HG03460 (cell line): Measurements from ENCODE around the gene CMKLR1.

ENCODE experiments used
- ATAC-seq: cut with Tn5 transposase; IDR thresholded peaks from one replicate; pipeline ENCODE4 v1.9.1; 2021; ENCODE audit not compliant: unreplicated experiment

CMKLR1 gene

DNA sequence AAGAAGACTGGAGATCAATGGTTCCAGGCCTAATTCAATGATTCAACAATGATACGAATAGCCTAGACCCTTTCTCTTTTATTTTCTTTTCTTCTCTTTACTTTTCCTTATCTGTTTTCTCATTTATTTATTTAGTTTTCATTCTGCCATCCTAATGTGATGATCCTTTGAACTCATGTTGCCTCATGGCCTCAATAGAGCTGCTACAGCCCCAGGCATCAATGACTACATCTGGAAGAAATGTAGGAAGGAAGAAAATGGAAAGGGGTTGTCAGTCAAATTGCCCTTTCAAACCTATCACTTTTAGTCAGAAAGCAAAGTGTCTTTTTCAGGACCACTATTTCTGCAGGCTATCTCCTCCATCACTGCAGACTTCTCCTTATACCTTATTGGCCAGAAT lies 69.9 kb downstream of the CMKLR1 start:
- ATAC-seq: no peak

- no peak for ATAC-seq
These were observed 70.7 kb downstream of the CMKLR1 start for GRCh38 chr12:108268397-108268796.

GRCh38 chr12:108267450-108267849 lies 71.7 kb downstream of the CMKLR1 start:
- no peak for ATAC-seq

DNA sequence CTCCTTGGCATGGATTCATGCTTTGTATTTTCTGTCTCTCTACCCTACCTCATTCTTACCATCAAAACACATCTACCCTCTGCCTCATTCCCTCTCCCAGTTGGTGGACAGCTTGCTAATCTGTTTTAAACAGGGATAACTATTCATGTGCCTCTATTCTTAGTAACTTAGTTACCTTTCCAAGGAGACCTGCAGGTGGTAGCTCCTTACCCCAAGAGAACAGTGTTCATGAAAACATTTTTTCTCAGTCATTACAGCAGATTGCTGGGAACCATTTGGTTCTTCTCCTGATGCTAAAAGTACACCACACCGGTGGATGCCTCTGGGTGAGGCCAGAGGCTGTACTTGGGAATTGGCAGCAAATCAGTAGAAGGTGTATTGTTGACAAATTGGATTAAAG lies 73.0 kb downstream of the CMKLR1 start:
- ATAC-seq: no peak

DNA sequence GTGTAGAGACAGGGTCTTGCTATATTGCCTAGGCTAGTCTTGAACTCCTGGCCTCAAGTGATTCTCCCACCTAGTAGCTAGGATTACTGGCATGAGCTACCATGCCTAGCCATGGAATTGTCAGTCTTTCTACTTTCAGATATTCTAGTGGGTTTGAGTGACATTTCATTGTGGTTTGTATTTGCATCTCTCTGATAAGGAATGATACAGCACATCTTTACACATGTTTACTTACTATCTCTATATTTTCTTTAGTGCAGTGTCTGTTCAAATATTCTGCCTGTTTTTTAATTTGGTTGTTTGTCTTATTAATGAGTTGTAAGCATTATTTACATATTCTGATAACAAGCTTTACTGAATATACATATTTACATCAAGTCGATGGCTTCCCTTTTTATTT lies 73.6 kb downstream of the CMKLR1 start:
- no peak for ATAC-seq

- ATAC-seq: no peak
These were observed 78.1 kb downstream of the CMKLR1 start for GRCh38 chr12:108260969-108261368.

GRCh38 chr12:108260039-108260438 lies 79.1 kb downstream of the CMKLR1 start:
- no peak for ATAC-seq

GRCh38 chr12:108257610-108258106 lies 81.5 kb downstream of the CMKLR1 start:
- ATAC-seq: no peak

- ATAC-seq: no peak
These were observed 82.1 kb downstream of the CMKLR1 start for GRCh38 chr12:108257004-108257403.

GRCh38 chr12:108255252-108255602 lies 83.9 kb downstream of the CMKLR1 start:
- no peak for ATAC-seq

GRCh38 chr12:108254517-108255251 lies 84.4 kb downstream of the CMKLR1 start:
- no peak for ATAC-seq

- no peak for ATAC-seq
These were observed 85.1 kb downstream of the CMKLR1 start for GRCh38 chr12:108254030-108254429.

- ATAC-seq: no peak
These were observed 85.6 kb downstream of the CMKLR1 start for GRCh38 chr12:108253540-108253939.

DNA sequence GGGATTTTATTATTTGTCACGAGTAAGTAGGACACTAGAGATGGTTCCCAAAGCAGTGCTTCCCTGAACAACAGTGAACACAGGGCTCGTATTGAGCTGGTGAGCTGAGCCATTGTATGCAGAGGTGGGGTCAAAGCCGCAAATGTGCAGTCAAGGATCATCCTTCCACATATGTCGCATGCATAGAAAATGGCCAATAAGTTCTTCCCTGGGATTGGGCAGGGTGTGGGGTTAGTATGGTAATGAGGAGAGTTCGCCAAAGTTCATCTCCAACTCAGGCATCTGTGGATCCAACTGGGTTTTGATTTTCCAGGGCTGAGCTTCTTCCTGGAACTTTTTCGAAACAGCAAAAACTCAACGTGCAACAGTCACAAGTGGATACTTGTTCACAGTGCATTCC lies 86.6 kb downstream of the CMKLR1 start:
- no peak for ATAC-seq

- no peak for ATAC-seq
These were observed 91.1 kb downstream of the CMKLR1 start for GRCh38 chr12:108248011-108248410.

DNA sequence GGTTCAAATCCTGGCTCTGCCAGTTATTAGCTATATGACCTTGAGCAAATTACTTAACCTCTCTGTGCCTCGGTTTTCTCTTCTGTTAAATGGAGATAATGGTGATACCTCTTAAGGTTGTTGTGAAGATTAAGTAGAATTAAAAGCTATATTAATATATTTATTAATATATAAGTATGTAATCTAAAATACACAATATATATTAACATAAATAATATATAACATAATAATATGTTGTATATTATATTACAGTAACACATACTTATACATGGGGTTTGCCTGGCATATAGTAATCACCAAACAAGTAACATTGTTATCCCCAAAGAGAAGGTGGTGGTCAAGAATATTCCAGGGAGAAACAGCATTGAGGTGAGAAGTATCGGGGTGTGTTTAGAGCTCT lies 92.0 kb downstream of the CMKLR1 start:
- no peak for ATAC-seq

- ATAC-seq: no peak
These were observed 97.0 kb downstream of the CMKLR1 start for GRCh38 chr12:108241986-108242703.

DNA sequence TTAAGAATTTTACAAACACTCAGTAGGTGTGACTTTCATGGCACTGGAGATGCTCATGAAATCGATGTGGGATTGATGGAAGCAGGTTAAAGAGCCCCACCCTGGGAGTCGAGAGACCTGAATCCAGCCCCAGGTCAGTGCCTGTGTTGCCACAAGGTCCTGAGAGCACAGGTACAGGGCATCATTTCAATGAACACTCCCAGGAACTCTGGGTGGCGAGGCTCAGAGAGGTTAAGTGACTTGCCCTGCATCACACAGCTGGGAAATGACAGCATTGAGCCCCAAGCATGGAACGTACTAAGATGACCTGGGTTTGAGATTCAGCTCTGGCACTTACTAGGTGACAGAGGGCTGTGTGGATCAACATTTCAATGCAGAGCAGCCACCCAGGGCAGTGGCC lies 98.2 kb downstream of the CMKLR1 start:
- no peak for ATAC-seq

GRCh38 chr12:108240027-108240785 lies 98.9 kb downstream of the CMKLR1 start:
- ATAC-seq: no peak

DNA sequence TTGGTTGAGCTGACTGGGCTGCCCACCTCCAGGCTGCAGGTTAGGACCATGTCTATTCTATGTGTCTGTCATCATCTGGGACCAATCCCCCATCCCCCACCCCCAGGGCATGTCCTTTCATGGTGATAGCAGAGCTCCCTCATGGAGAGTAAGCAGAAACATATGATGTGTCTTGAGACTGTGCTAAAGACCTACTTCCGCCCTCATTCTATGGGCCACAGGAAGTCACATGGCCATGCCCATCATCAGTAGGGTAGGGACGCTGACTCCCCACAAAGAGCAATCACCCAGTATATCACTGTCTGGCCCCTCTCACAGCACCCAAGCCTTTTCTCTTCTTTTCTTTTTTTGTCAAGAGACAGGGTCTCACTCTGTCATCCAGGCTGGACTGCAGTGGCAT lies 99.7 kb downstream of the CMKLR1 start:
- ATAC-seq: no peak

DNA sequence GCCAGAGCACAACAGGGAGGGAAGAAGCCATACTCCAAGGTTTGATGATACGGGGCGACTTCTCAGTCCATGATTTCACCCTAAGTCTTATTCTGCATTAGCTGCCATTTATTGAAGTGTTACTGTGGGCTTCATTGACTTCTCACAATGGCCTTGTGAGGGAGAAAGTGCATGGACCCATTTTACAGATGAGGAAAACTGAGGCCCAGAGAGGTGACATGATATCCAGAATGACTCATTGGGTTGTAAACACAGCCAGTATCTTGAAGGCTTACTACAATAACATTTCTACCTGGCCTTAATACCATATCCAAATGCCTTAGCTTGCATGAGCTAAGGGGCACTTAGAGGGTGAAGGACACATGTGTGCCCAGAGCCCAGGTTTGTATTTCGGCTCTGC lies 100.6 kb downstream of the CMKLR1 start:
- no peak for ATAC-seq
